OCI-LY3 (cell line): ENCODE measurements around the gene ARHGEF28.

Source experiments
- H2AFZ ChIP-seq: fragments of 200-600, 300-600 bp; shearing (Covaris generic); 2 replicates; pipeline ENCODE4 v1.6.0; 2014; ENCODE audit warnings: antibody characterized with exemption, low read depth, low read length
- H3K27ac ChIP-seq: fragments of 200-600, 300-600 bp; sonication (generic); 2 replicates; pipeline ENCODE4 v1.5.1; 2014; ENCODE audit warnings: mild to moderate bottlenecking, low read length, moderate library complexity, mixed read lengths
- H3K27me3 ChIP-seq: fragments of 200-600, 300-600 bp; sonication (generic); 2 replicates; pipeline ENCODE4 v1.6.1; 2014; ENCODE audit warnings: low read depth, low read length, mixed read lengths
- H3K36me3 ChIP-seq: fragments of 200-600, 300-600 bp; sonication (generic); replicated peaks from 2 replicates; pipeline ENCODE3; 2014; ENCODE audit warnings: low read depth, low read length, mixed read lengths
- H3K4me1 ChIP-seq: fragments of 300-600, 200-600 bp; sonication (generic); 2 replicates; pipeline ENCODE4 v1.6.1; 2014; ENCODE audit warnings: low read length, mixed read lengths
- H3K4me2 ChIP-seq: fragments of 200-600, 300-600 bp; sonication (generic); 2 replicates; pipeline ENCODE4 v1.6.1; 2014; ENCODE audit warnings: low read length, mixed read lengths
- H3K4me3 ChIP-seq: fragments of 300-600, 200-600 bp; sonication (generic); 2 replicates; pipeline ENCODE4 v1.5.1; 2014; ENCODE audit warnings: antibody characterized with exemption, mild to moderate bottlenecking, low read length, moderate library complexity
- H3K79me2 ChIP-seq: fragments of 300-600, 200-600 bp; shearing (Covaris generic); 2 replicates; pipeline ENCODE4 v1.6.1; 2014; ENCODE audit warnings: mild to moderate bottlenecking, low read length, mixed read lengths
- H3K9ac ChIP-seq: fragments of 300-600, 200-600 bp; shearing (Covaris generic); 2 replicates; pipeline ENCODE4 v1.6.0; 2014; ENCODE audit warnings: mild to moderate bottlenecking, low read length, moderate library complexity
- H3K9me3 ChIP-seq: fragments of 200-600, 300-600 bp; shearing (Covaris generic); 2 replicates; pipeline ENCODE4 v1.6.1; 2014; ENCODE audit warnings: low read length, mixed read lengths; ENCODE audit not compliant: insufficient read depth
- H4K20me1 ChIP-seq: fragments of 200-600, 300-600 bp; sonication (generic); 2 replicates; pipeline ENCODE4 v1.6.1; 2016; ENCODE audit warnings: low read length, mixed read lengths; ENCODE audit not compliant: insufficient read depth
- EZH2phosphoT487 ChIP-seq: fragments of 200-600 bp; shearing (Covaris generic); IDR thresholded peaks from 2 replicates; pipeline ENCODE4 v1.6.1; 2018; ENCODE audit warnings: antibody characterized with exemption, mixed run types, low read depth
- TF ChIP-seq, protein P1 (sequence below): fragments of 200-600, 300-600 bp; sonication (generic); IDR thresholded peaks from 2 replicates; pipeline ENCODE4 v1.5.1; 2014; ENCODE audit warnings: antibody characterized with exemption, low read length, low read depth

Gene ARHGEF28

DNA sequence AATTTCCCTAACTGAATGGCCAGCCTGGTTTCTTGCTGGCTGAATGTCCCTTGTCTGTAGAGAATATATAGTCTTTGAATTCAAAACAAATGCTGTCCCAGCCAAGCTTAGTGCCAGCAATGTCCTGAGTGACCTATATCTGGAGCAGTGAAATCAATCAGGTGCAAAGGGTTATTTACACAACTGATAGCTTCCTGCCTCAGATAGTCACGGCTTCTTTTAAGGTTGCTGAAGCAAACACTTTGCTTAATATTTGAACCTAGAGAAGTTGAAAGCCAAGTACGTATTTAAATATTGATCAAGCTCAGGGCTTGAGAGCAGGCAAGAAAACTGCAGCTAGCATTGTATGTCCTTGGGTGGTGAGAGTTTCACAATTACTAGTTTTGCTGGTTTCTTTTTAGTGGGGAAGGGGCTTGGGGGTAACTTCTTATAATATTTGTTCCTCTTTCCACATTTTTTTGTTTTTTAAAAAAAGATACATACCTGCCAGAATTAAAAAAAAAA is 2.0 kb upstream of the ARHGEF28 start:
- H2AFZ ChIP-seq, result no peak overlapping the region
- H3K79me2 ChIP-seq, result no peaks in the 10 kb centered on the region
- H3K36me3 ChIP-seq, result no peaks in the 10 kb centered on the region
- H3K27ac ChIP-seq, result no peak overlapping the region
- no peaks in the 10 kb centered on the region for H3K27me3 ChIP-seq
- H3K9me3 ChIP-seq, result no peaks in the 10 kb centered on the region
- no peaks in the 10 kb centered on the region for H4K20me1 ChIP-seq
- H3K4me1 ChIP-seq, result peaks cover 5% of the 10 kb centered on the region
- no peak overlapping the region for H3K4me2 ChIP-seq
- no peak overlapping the region for H3K4me3 ChIP-seq
- H3K9ac ChIP-seq, result no peak overlapping the region
- no peak for TF ChIP-seq EZH2phosphoT487
- TF ChIP-seq, protein P1, sequence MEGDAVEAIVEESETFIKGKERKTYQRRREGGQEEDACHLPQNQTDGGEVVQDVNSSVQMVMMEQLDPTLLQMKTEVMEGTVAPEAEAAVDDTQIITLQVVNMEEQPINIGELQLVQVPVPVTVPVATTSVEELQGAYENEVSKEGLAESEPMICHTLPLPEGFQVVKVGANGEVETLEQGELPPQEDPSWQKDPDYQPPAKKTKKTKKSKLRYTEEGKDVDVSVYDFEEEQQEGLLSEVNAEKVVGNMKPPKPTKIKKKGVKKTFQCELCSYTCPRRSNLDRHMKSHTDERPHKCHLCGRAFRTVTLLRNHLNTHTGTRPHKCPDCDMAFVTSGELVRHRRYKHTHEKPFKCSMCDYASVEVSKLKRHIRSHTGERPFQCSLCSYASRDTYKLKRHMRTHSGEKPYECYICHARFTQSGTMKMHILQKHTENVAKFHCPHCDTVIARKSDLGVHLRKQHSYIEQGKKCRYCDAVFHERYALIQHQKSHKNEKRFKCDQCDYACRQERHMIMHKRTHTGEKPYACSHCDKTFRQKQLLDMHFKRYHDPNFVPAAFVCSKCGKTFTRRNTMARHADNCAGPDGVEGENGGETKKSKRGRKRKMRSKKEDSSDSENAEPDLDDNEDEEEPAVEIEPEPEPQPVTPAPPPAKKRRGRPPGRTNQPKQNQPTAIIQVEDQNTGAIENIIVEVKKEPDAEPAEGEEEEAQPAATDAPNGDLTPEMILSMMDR, result no peak

DNA sequence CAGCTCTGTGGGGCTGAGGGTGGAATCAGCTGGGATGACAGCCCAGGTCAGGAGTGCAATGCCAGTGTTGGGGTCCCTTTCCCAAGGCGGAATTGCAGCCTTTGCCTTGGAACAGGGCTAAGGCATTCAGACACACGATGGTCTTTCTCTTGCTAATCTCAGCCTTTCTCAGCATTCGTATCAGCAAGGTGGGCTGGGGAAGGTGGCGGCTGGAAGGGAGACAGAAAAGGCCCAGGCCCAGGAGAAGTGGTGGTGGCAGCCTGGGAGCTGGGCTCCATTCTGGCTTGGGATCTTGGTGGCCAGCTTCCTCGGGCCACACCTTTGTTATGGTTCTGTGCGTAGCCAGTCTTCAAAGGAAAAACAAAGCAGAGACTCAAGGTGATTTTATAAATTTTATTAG is 1.1 kb upstream of the ARHGEF28 start:
- Histone ChIP-seq H3K9ac (no peak overlapping the region), H3K27me3 (no peaks in the 10 kb centered on the region), H4K20me1 (no peaks in the 10 kb centered on the region), H2AFZ (no peak overlapping the region), H3K27ac (no peak overlapping the region), H3K4me2 (no peak overlapping the region), H3K4me1 (peaks cover 5% of the 10 kb centered on the region), H3K36me3 (no peaks in the 10 kb centered on the region), H3K4me3 (no peak overlapping the region), H3K79me2 (no peaks in the 10 kb centered on the region), H3K9me3 (no peaks in the 10 kb centered on the region)
- TF ChIP-seq EZH2phosphoT487, result no peak
- TF ChIP-seq, protein P1, result no peak

- Histone ChIP-seq H3K4me3 (no peak overlapping the region), H3K27me3 (no peaks in the 10 kb centered on the region), H3K27ac (no peak overlapping the region), H3K4me2 (no peak overlapping the region), H3K9me3 (no peaks in the 10 kb centered on the region), H3K9ac (no peak overlapping the region), H3K36me3 (no peaks in the 10 kb centered on the region), H3K4me1 (peaks cover 5% of the 10 kb centered on the region), H4K20me1 (no peaks in the 10 kb centered on the region), H3K79me2 (no peaks in the 10 kb centered on the region), H2AFZ (no peak overlapping the region)
- no peak for TF ChIP-seq EZH2phosphoT487
- TF ChIP-seq, protein P1, result no peak
Observed at GRCh38 chr5:73625372-73625943, 538 bp upstream of the ARHGEF28 start.

DNA sequence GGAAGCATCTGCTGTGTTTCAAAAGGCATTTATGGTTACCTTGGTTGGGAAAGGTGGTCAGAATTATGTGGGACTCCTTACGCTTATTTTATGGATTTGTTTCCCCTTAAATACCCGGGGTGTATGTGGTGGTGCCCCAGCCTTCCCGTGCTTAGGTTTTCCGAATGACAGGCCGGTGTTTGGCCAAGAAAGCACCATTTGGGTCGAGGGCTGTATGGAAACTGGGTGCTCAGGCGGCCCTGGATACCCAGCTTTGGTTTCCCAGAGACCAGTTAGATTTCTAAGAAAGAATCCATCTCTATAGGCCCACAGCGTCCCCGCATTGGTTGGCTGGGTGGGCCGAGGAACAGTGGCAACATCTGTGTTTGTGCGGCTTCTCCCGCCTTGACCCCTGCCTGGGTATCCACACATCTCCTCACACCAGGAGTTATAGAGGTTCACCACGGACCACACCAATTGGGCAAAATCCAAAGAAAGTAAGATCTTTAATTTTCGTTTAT is 868 bp downstream of the ARHGEF28 start:
- Histone ChIP-seq H3K27ac (no peak overlapping the region), H3K9ac (no peak overlapping the region), H3K9me3 (no peaks in the 10 kb centered on the region), H3K4me3 (no peak overlapping the region), H4K20me1 (no peaks in the 10 kb centered on the region), H3K4me1 (peaks cover 5% of the 10 kb centered on the region), H3K27me3 (no peaks in the 10 kb centered on the region), H2AFZ (no peak overlapping the region), H3K4me2 (no peak overlapping the region), H3K79me2 (no peaks in the 10 kb centered on the region), H3K36me3 (no peaks in the 10 kb centered on the region)
- TF ChIP-seq, protein P1, result no peak
- TF ChIP-seq EZH2phosphoT487, result no peak
